SK-N-SH (cell line): ENCODE measurements around the gene AKAP6.

Experiments
- POLR2AphosphoS5 ChIP-seq: IDR thresholded peaks from 2 replicates; pipeline ENCODE4 v1.6.1; 2012; ENCODE audit warnings: low read depth, low read length
- RAD21 ChIP-seq: IDR thresholded peaks from 2 replicates; pipeline ENCODE4 v1.6.1; 2012; ENCODE audit warnings: mild to moderate bottlenecking, low read length

- no peak for TF ChIP-seq POLR2AphosphoS5
- no peak for TF ChIP-seq RAD21
Measured at GRCh38 chr14:32808644-32809043, 479.5 kb downstream of the AKAP6 start.
